Tibial artery (tissue), 4 donors: Measurements from ENCODE around the gene PATE3.

ENCODE experiments used
- DNase-seq, 2 donors: peaks; one replicate each; pipeline ENCODE4 v3.0.0-alpha.2; 2019
- H3K27ac ChIP-seq, 2 donors: fragments of 200-600 bp; sonication (generic) in 1 of 2; 1 replicate in 1 of 2; 2 replicates in 1 of 2; pipeline ENCODE4 v1.5.1; 2018 to 2019; ENCODE audit warnings: mild to moderate bottlenecking in 1 of 2
- H3K27me3 ChIP-seq, 2 donors: fragments of 200-600 bp; sonication (generic) in 1 of 2; one replicate each; pipeline versions ENCODE4 v1.5.1 to v1.6.0; 2016 to 2019
- H3K36me3 ChIP-seq, 3 donors: fragments of 200-600 bp; sonication (generic) in 2 of 3; one replicate each; pipeline ENCODE4 v1.5.1; 2016 to 2019; ENCODE audit warnings: mild to moderate bottlenecking in 2 of 3
- H3K4me1 ChIP-seq, 4 donors: fragments of 200-600 bp; sonication (generic) in 2 of 4; 1 replicate in 3 of 4; 2 replicates in 1 of 4; pipeline ENCODE4 v1.5.1; 2016 to 2019
- H3K4me3 ChIP-seq, 2 donors: fragments of 200-600 bp; sonication (generic) in 1 of 2; 1 replicate in 1 of 2; 2 replicates in 1 of 2; pipeline ENCODE4 v1.5.1; 2018 to 2019; ENCODE audit warnings: mild to moderate bottlenecking in 2 of 2
- H3K9me3 ChIP-seq, 3 donors: fragments of 200-600 bp; sonication (generic) in 1 of 3; one replicate each; pipeline ENCODE4 v1.5.1; 2016 to 2019
- intact Hi-C: fragments of 100-400 bp; cut with DNase I; formaldehyde crosslinking; loops from one replicate; pipeline ENCODE4 v1.15.0; 2023; ENCODE audit warnings: low total_unique reads
- TF ChIP-seq, protein P1 (sequence below), 2 experiments: fragments of 200-600 bp in 1 of 2; fragments of 450-650 bp in 1 of 2; IDR thresholded peaks; one replicate each; pipeline ENCODE4 v1.5.1; 2017 to 2019; ENCODE audit warnings: antibody characterized with exemption in 2 of 2, mild to moderate bottlenecking in 1 of 2, moderate library complexity in 1 of 2

The PATE3 gene, protein sequence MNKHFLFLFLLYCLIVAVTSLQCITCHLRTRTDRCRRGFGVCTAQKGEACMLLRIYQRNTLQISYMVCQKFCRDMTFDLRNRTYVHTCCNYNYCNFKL

DNA sequence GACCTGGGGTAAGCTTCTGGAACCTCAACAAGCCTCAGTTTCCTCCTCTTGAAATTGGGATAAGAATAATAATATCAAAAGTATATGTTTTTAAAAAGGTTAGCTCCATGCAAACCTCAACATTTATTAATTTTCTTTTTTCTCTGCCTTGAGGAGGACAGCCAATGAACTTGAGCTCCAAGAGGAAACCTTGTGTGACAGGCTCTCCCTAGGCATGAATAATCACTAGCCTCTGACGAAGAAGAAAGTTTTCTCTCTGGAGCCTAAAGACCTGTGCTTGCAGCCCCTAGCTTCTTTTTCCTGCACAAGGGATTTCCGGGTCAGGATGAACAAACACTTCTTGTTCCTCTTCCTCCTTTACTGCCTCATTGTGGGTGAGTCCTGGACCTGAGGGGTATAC is at the start of gene PATE3:
TSS of gene PATE3 (plus strand) at position 301 of the 400 bp plus-strand sequence. CDS start at position 326, 25 bp downstream.
- DNase-seq = no peak
- H3K4me1 ChIP-seq = no peaks in the 10 kb centered on the region
- TF ChIP-seq, protein P1, sequence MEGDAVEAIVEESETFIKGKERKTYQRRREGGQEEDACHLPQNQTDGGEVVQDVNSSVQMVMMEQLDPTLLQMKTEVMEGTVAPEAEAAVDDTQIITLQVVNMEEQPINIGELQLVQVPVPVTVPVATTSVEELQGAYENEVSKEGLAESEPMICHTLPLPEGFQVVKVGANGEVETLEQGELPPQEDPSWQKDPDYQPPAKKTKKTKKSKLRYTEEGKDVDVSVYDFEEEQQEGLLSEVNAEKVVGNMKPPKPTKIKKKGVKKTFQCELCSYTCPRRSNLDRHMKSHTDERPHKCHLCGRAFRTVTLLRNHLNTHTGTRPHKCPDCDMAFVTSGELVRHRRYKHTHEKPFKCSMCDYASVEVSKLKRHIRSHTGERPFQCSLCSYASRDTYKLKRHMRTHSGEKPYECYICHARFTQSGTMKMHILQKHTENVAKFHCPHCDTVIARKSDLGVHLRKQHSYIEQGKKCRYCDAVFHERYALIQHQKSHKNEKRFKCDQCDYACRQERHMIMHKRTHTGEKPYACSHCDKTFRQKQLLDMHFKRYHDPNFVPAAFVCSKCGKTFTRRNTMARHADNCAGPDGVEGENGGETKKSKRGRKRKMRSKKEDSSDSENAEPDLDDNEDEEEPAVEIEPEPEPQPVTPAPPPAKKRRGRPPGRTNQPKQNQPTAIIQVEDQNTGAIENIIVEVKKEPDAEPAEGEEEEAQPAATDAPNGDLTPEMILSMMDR (IDR thresholded peaks at IDR 0.05) = no peak
- H3K27me3 ChIP-seq = no peaks in the 10 kb centered on the region
- H3K27ac ChIP-seq = no peak within 1 kb of the TSS
- intact Hi-C loops = no loop called here
- no peak within 1 kb of the TSS for H3K4me3 ChIP-seq
- H3K36me3 ChIP-seq = no peaks in the 10 kb centered on the region
- H3K9me3 ChIP-seq = peaks cover 0 to 12% (median 0%) of the 10 kb centered on the region in 3 donors

DNA sequence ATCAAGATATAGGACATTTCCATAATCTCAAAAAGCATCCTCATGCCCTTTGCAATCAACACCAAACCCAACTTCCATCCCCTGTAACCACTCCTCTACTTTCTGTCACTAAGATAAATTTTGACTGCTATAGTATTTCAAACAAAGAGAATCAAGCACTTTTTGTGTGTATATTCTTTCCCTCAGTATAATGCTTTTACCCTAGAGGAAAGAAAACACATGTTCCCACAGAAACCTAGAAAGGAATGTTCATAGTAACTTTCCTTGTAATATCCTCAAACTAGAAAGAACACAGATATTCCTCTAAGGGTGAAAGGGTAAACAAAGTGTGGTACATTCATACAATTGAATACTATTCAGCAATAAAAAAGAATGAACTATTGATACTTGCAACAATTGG is 47.3 kb upstream of the PATE3 start:
- H3K36me3 ChIP-seq = no peaks in the 10 kb centered on the region
- H3K27ac ChIP-seq = no peak overlapping the region
- H3K4me1 ChIP-seq = no peaks in the 10 kb centered on the region
- intact Hi-C loops = no loop called here
- H3K9me3 ChIP-seq = peaks cover 0 to 4% (median 0%) of the 10 kb centered on the region in 3 donors
- TF ChIP-seq, protein P1 (IDR thresholded peaks at IDR 0.05) = no peak
- no peak for DNase-seq
- H3K27me3 ChIP-seq = no peaks in the 10 kb centered on the region
- H3K4me3 ChIP-seq = no peak overlapping the region

DNA sequence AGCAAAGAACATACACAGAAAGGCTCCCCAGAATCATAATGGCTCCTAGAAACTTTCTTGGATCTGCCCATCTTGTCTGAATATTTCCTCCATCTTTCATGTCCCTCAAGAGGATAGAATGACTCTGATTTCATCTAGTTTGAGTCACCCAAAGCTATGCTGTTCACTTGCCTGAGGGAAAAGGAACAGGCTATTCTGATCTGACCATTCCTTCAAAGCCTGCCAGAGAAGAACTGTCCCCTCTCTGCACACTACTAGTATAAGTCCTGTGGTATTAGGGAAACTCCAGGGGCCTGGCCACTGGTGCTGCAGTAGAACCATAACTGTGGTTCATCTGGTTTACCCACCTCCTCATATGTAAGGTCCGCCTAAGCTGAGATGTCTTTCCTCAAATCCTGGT is 44.2 kb upstream of the PATE3 start:
- peaks cover 0 to 2% of the 10 kb centered on the region in 2 donors for H3K27me3 ChIP-seq
- H3K27ac ChIP-seq = no peak overlapping the region
- no peak overlapping the region for H3K4me3 ChIP-seq
- H3K9me3 ChIP-seq = no peaks in the 10 kb centered on the region
- no peaks in the 10 kb centered on the region for H3K36me3 ChIP-seq
- intact Hi-C loops = no loop called here
- no peaks in the 10 kb centered on the region for H3K4me1 ChIP-seq
- TF ChIP-seq, protein P1 (IDR thresholded peaks at IDR 0.05) = no peak
- no peak for DNase-seq

DNA sequence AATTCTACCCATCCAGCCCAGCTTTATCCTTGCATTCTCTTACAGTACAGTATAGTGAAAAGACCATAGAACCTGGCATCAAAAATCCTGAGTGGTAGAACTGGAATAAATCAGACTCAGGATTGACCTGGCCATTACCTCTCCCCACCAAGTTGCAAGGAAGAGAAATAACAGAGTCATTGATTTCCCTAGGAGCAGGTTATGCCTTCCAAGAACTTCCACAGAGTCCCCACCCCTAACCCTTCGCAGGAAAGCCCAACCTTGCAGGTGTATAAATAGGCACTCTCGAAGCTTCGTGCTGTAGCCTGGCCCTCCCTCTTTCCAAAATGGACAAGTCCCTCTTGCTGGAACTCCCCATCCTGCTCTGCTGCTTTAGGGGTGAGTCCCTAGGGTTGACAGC is 41.9 kb upstream of the PATE3 start, which contains the start of gene PATE1:
TSS of gene PATE1 (plus strand) at position 301 of the 400 bp plus-strand sequence. CDS start at position 327, 26 bp downstream.
- Histone ChIP-seq H3K27me3 (peaks cover 0 to 2% of the 10 kb centered on the region in 2 donors), H3K4me1 (no peaks in the 10 kb centered on the region), H3K4me3 (no peak within 1 kb of the TSS), H3K9me3 (no peaks in the 10 kb centered on the region), H3K27ac (no peak within 1 kb of the TSS), H3K36me3 (no peaks in the 10 kb centered on the region)
- intact Hi-C loops = no loop called here
- TF ChIP-seq, protein P1 (IDR thresholded peaks at IDR 0.05) = no peak
- no peak for DNase-seq

DNA sequence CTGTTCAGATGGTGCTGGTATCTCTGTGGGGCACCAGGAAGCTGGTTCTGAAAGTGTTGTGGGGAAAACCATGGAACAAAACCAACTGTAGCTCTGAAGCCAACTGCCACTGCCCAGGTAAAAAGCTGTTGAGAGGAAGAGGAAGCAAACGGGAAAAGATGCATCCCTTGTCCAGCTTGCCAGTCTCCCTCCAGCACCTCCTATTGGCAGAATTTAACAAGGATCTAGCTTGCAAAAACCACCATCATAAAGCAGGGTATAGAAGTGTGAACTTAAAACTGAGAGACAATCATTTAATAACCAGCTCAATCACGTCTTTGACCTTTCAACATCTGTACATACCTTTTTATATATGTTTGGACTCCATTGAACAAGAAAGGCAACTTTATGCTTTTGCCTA is 37.3 kb upstream of the PATE3 start:
- Histone ChIP-seq H3K4me3 (no peak overlapping the region), H3K4me1 (no peaks in the 10 kb centered on the region), H3K9me3 (no peaks in the 10 kb centered on the region), H3K27me3 (peaks cover 0 to 2% of the 10 kb centered on the region in 2 donors), H3K36me3 (no peaks in the 10 kb centered on the region), H3K27ac (no peak overlapping the region)
- DNase-seq = no peak
- TF ChIP-seq, protein P1 (IDR thresholded peaks at IDR 0.05) = no peak
- intact Hi-C loops = no loop called here

DNA sequence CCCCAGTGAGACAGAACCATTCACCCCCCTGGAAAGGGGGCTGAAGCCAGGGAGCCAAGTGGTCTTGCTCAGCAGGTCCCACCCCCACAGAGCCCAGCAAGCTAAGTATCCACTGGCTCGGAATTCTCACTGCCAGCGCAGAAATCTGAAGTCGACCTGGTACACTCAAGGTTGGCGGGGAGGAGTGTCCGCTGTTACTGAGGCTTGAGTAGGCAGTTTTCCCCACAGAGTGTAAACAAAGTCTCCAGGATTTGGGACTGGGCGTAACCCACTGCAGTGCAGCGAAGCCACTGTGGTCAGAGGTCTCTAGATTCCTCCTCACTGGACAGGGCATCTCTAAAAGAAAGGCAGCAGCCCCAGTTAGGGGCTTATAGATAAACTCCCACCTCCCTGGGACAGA is 31.9 kb upstream of the PATE3 start:
- no peak for DNase-seq
- no peaks in the 10 kb centered on the region for H3K4me1 ChIP-seq
- intact Hi-C loops = no loop called here
- TF ChIP-seq, protein P1 (IDR thresholded peaks at IDR 0.05) = no peak
- H3K27ac ChIP-seq = no peak overlapping the region
- no peak overlapping the region for H3K4me3 ChIP-seq
- H3K9me3 ChIP-seq = peaks cover 0 to 10% (median 0%) of the 10 kb centered on the region in 3 donors
- no peaks in the 10 kb centered on the region for H3K36me3 ChIP-seq
- no peaks in the 10 kb centered on the region for H3K27me3 ChIP-seq
